CD8-positive, alpha-beta memory T cell (primary cell): Measurements from ENCODE around the gene DACH2. TPM values are rescaled to one million over a fixed set of nuclear protein-coding genes. Genes with fewer than 3 reads are reported as not detected.

Experiments used
- CTCF ChIA-PET: fragments of 350-600 bp; sonication (Branson Sonifier 250); formaldehyde crosslinking; loops from one replicate; lab custom pipeline; 2021; ENCODE audit warnings: antibody characterized with exemption; lab: Charles Lee
- POLR2A ChIA-PET: fragments of 350-600 bp; sonication (Branson Sonifier 250); formaldehyde crosslinking; loops from one replicate; lab custom pipeline; 2021; ENCODE audit warnings: antibody characterized with exemption; lab: Charles Lee
- DNase-seq, 5 donors: peaks; one replicate each; pipeline versions ENCODE4 v3.0.0 to v3.0.0-alpha.2; 2020 to 2022; ENCODE audit warnings: mixed read lengths in 1 of 5
- H3K27ac ChIP-seq: one replicate; pipeline ENCODE4 v1.7.0; 2013; ENCODE audit warnings: low read depth, mild to moderate bottlenecking, low read length, moderate library complexity
- H3K27me3 ChIP-seq: 2 replicates; pipeline ENCODE4 v1.7.0; 2013; ENCODE audit warnings: low read length, mild to moderate bottlenecking; ENCODE audit not compliant: insufficient read depth, poor library complexity, severe bottlenecking
- H3K36me3 ChIP-seq: 2 replicates; pipeline ENCODE4 v1.7.0; 2013; ENCODE audit warnings: mild to moderate bottlenecking, low read length, moderate library complexity; ENCODE audit not compliant: insufficient read depth
- H3K4me1 ChIP-seq: 2 replicates; pipeline ENCODE4 v1.7.0; 2013; ENCODE audit warnings: mild to moderate bottlenecking, low read length, moderate library complexity; ENCODE audit not compliant: insufficient read depth
- H3K4me3 ChIP-seq: 2 replicates; pipeline ENCODE4 v1.7.0; 2013; ENCODE audit warnings: mild to moderate bottlenecking, low read length
- H3K9me3 ChIP-seq: 2 replicates; pipeline ENCODE4 v1.7.0; 2013; ENCODE audit warnings: mild to moderate bottlenecking, low read length
- H3K27ac Mint-ChIP-seq, 8 donors: one replicate each; pipeline ENCODE4 v1.8.0; 2020 to 2021; ENCODE audit warnings: mixed read lengths in 8 of 8, mild to moderate bottlenecking in 6 of 8, inconsistent platforms in 3 of 8, moderate library complexity in 3 of 8
- H3K27me3 Mint-ChIP-seq, 2 donors: one replicate each; pipeline ENCODE4 v1.8.0; 2020 to 2021; ENCODE audit warnings: mixed read lengths in 2 of 2, mild to moderate bottlenecking in 1 of 2, moderate library complexity in 1 of 2
- H3K36me3 Mint-ChIP-seq, 3 donors: one replicate each; pipeline ENCODE4 v1.8.0; 2020 to 2021; ENCODE audit warnings: mixed read lengths in 3 of 3, inconsistent platforms in 1 of 3, mild to moderate bottlenecking in 1 of 3
- H3K4me1 Mint-ChIP-seq, 3 donors: one replicate each; pipeline ENCODE4 v1.8.0; 2020 to 2021; ENCODE audit warnings: mixed read lengths in 3 of 3, inconsistent platforms in 1 of 3, mild to moderate bottlenecking in 1 of 3
- H3K4me3 Mint-ChIP-seq, 7 donors: one replicate each; pipeline ENCODE4 v1.8.0; 2020 to 2021; ENCODE audit warnings: mixed read lengths in 7 of 7, mild to moderate bottlenecking in 6 of 7, moderate library complexity in 4 of 7, inconsistent platforms in 2 of 7
- H3K9me3 Mint-ChIP-seq, 5 donors: one replicate each; pipeline ENCODE4 v1.8.0; 2020 to 2022; ENCODE audit warnings: mixed read lengths in 5 of 5, mild to moderate bottlenecking in 3 of 5, moderate library complexity in 2 of 5, inconsistent platforms in 1 of 5
- polyA plus RNA-seq: library from polyadenylated mRNA; unstranded; fragments of 300-500 nt; fragmentation: Illumina TruSeq; gene quantifications from one replicate; pipeline ENCODE4 v1.2.3, GENCODE V29; 2021
- total RNA-seq, 2 experiments: library from RNA; stranded (reverse); gene quantifications; one replicate each; pipeline ENCODE4 v1.2.3, GENCODE V29; 2021

The DACH2 gene
- total and polyA plus RNA-seq, 3 experiments from 2014 or later: not detected

DNA sequence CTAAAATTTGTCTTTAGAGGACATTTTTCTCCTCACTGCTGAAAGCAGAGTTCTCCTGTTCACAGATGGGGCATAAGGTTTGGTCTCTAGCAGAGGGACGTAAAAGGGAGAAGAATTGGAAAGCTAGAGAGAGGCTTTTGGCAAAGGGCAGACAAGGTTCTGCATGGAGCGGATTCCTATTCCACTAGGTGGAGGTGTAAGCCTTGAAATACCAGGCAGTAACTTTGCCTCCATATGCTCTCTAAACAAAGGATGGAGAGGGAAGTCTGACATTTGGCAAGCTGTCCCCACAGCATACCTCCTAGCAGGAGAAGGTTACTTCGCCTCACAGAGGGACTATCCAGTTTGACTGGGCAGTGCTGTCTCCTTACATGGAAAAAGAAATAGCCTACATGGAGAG is 174.7 kb downstream of the DACH2 start:
- H3K27ac Mint-ChIP-seq: no peak overlapping the region
- H3K4me3 Mint-ChIP-seq: no peak overlapping the region
- CTCF ChIA-PET: no interaction called here
- no peaks in the 10 kb centered on the region for H3K9me3 ChIP-seq
- H3K9me3 Mint-ChIP-seq: peaks cover 7 to 30% (median 12%) of the 10 kb centered on the region in 5 donors
- no peak for DNase-seq
- no peaks in the 10 kb centered on the region for H3K4me1 Mint-ChIP-seq
- no peaks in the 10 kb centered on the region for H3K27me3 Mint-ChIP-seq
- no peaks in the 10 kb centered on the region for H3K27me3 ChIP-seq
- no peaks in the 10 kb centered on the region for H3K4me1 ChIP-seq
- H3K27ac ChIP-seq: no peak overlapping the region
- peaks cover 0 to 3% (median 0%) of the 10 kb centered on the region in 3 donors for H3K36me3 Mint-ChIP-seq
- H3K36me3 ChIP-seq: no peaks in the 10 kb centered on the region
- POLR2A ChIA-PET: no interaction called here
- no peak overlapping the region for H3K4me3 ChIP-seq

- Mint-ChIP-seq H3K27me3 (no peaks in the 10 kb centered on the region), H3K9me3 (peaks cover 0 to 3% (median 0%) of the 10 kb centered on the region in 5 donors), H3K27ac (no peak overlapping the region), H3K4me3 (no peak overlapping the region), H3K4me1 (no peaks in the 10 kb centered on the region), H3K36me3 (no peaks in the 10 kb centered on the region)
- H3K27ac ChIP-seq: no peak overlapping the region
- no peak for DNase-seq
- H3K4me1 ChIP-seq: no peaks in the 10 kb centered on the region
- H3K9me3 ChIP-seq: no peaks in the 10 kb centered on the region
- no peaks in the 10 kb centered on the region for H3K36me3 ChIP-seq
- ChIA-PET CTCF (no interaction called here), POLR2A (no interaction called here)
- H3K4me3 ChIP-seq: no peak overlapping the region
- H3K27me3 ChIP-seq: no peaks in the 10 kb centered on the region
Measured at GRCh38 chrX:86329174-86329573, 180.9 kb downstream of the DACH2 start.

- no peaks in the 10 kb centered on the region for H3K36me3 Mint-ChIP-seq
- H3K4me1 Mint-ChIP-seq: no peaks in the 10 kb centered on the region
- H3K27ac ChIP-seq: no peak overlapping the region
- H3K36me3 ChIP-seq: no peaks in the 10 kb centered on the region
- CTCF ChIA-PET: no interaction called here
- no peaks in the 10 kb centered on the region for H3K27me3 Mint-ChIP-seq
- H3K9me3 ChIP-seq: no peaks in the 10 kb centered on the region
- DNase-seq: no peak
- POLR2A ChIA-PET: no interaction called here
- no peaks in the 10 kb centered on the region for H3K27me3 ChIP-seq
- H3K4me3 ChIP-seq: no peak overlapping the region
- H3K9me3 Mint-ChIP-seq: peaks cover 0 to 5% (median 0%) of the 10 kb centered on the region in 5 donors
- no peak overlapping the region for H3K27ac Mint-ChIP-seq
- H3K4me3 Mint-ChIP-seq: no peak overlapping the region
- no peaks in the 10 kb centered on the region for H3K4me1 ChIP-seq
Measured at GRCh38 chrX:86348669-86349068, 200.4 kb downstream of the DACH2 start.

- H3K27me3 ChIP-seq: no peaks in the 10 kb centered on the region
- no peak overlapping the region for H3K27ac Mint-ChIP-seq
- peaks cover 0 to 5% (median 0%) of the 10 kb centered on the region in 5 donors for H3K9me3 Mint-ChIP-seq
- CTCF ChIA-PET: no interaction called here
- H3K4me1 Mint-ChIP-seq: no peaks in the 10 kb centered on the region
- H3K4me3 Mint-ChIP-seq: no peak overlapping the region
- H3K27me3 Mint-ChIP-seq: no peaks in the 10 kb centered on the region
- no peak overlapping the region for H3K4me3 ChIP-seq
- H3K27ac ChIP-seq: no peak overlapping the region
- no peaks in the 10 kb centered on the region for H3K36me3 ChIP-seq
- no peaks in the 10 kb centered on the region for H3K36me3 Mint-ChIP-seq
- H3K4me1 ChIP-seq: no peaks in the 10 kb centered on the region
- no peaks in the 10 kb centered on the region for H3K9me3 ChIP-seq
- POLR2A ChIA-PET: no interaction called here
- no peak for DNase-seq
Measured at GRCh38 chrX:86349115-86349514, 200.9 kb downstream of the DACH2 start.

GRCh38 chrX:86369847-86370630 is 221.8 kb downstream of the DACH2 start:
- H3K9me3 Mint-ChIP-seq: peaks cover 0 to 2% (median 0%) of the 10 kb centered on the region in 5 donors
- no peaks in the 10 kb centered on the region for H3K9me3 ChIP-seq
- H3K4me1 Mint-ChIP-seq: no peaks in the 10 kb centered on the region
- no peaks in the 10 kb centered on the region for H3K4me1 ChIP-seq
- H3K4me3 Mint-ChIP-seq: no peak overlapping the region
- ChIA-PET CTCF (no interaction called here), POLR2A (no interaction called here)
- H3K4me3 ChIP-seq: no peak overlapping the region
- H3K36me3 ChIP-seq: no peaks in the 10 kb centered on the region
- no peak overlapping the region for H3K27ac ChIP-seq
- peaks cover 0 to 1% of the 10 kb centered on the region in 2 donors for H3K27me3 Mint-ChIP-seq
- DNase-seq: no peak
- H3K36me3 Mint-ChIP-seq: no peaks in the 10 kb centered on the region
- no peak overlapping the region for H3K27ac Mint-ChIP-seq
- no peaks in the 10 kb centered on the region for H3K27me3 ChIP-seq

DNA sequence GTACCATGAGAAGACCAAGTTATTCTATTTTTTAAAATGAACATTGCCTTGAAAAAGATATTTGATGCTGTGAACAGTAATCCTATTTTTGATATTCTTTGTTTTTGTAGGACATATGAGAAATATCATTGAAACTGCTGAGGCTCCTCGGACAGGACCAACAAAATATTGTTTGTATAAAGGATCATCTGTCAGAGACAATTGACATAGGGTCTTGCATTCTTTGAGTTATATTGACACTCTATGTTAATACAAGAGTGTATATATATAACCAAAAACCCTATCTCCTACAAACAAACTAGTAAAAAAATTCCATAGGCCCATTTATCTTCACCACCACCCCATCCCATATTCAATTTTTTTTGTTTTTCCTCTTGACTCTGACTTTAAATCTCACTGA is 222.7 kb downstream of the DACH2 start:
- no peak overlapping the region for H3K4me3 ChIP-seq
- no peaks in the 10 kb centered on the region for H3K9me3 ChIP-seq
- no peak overlapping the region for H3K27ac ChIP-seq
- H3K27me3 ChIP-seq: no peaks in the 10 kb centered on the region
- Mint-ChIP-seq H3K27ac (no peak overlapping the region), H3K36me3 (no peaks in the 10 kb centered on the region), H3K4me1 (no peaks in the 10 kb centered on the region), H3K27me3 (no peaks in the 10 kb centered on the region), H3K9me3 (peaks cover 0 to 2% (median 0%) of the 10 kb centered on the region in 5 donors), H3K4me3 (no peak overlapping the region)
- no peak for DNase-seq
- POLR2A ChIA-PET: no interaction called here
- CTCF ChIA-PET: no interaction called here
- H3K36me3 ChIP-seq: no peaks in the 10 kb centered on the region
- H3K4me1 ChIP-seq: no peaks in the 10 kb centered on the region

DNA sequence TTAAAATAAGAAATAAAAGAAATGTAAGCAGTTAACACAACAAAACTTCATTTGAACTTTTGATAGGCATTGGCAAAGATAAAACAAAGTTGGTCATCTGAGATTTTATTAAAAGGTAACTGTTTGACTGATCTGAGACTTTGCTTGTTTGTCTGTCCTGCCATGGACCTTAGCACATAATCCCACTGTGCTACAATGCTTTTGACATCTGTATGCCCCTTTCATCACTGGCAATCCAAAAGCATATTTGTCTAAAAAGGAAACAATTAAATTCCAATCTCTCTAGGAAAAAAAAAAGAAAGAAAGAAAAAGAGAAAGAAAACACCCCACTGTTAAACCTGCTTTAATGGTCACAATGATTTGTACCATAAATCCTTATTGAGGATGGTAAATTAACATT is 231.0 kb downstream of the DACH2 start:
- H3K9me3 ChIP-seq: no peaks in the 10 kb centered on the region
- Mint-ChIP-seq H3K4me1 (no peaks in the 10 kb centered on the region), H3K27ac (no peak overlapping the region), H3K4me3 (no peak overlapping the region), H3K36me3 (no peaks in the 10 kb centered on the region), H3K9me3 (no peaks in the 10 kb centered on the region), H3K27me3 (peaks cover 0 to 2% of the 10 kb centered on the region in 2 donors)
- DNase-seq: no peak
- no peaks in the 10 kb centered on the region for H3K4me1 ChIP-seq
- H3K27me3 ChIP-seq: no peaks in the 10 kb centered on the region
- POLR2A ChIA-PET: no interaction called here
- no peaks in the 10 kb centered on the region for H3K36me3 ChIP-seq
- CTCF ChIA-PET: no interaction called here
- H3K4me3 ChIP-seq: no peak overlapping the region
- H3K27ac ChIP-seq: no peak overlapping the region

DNA sequence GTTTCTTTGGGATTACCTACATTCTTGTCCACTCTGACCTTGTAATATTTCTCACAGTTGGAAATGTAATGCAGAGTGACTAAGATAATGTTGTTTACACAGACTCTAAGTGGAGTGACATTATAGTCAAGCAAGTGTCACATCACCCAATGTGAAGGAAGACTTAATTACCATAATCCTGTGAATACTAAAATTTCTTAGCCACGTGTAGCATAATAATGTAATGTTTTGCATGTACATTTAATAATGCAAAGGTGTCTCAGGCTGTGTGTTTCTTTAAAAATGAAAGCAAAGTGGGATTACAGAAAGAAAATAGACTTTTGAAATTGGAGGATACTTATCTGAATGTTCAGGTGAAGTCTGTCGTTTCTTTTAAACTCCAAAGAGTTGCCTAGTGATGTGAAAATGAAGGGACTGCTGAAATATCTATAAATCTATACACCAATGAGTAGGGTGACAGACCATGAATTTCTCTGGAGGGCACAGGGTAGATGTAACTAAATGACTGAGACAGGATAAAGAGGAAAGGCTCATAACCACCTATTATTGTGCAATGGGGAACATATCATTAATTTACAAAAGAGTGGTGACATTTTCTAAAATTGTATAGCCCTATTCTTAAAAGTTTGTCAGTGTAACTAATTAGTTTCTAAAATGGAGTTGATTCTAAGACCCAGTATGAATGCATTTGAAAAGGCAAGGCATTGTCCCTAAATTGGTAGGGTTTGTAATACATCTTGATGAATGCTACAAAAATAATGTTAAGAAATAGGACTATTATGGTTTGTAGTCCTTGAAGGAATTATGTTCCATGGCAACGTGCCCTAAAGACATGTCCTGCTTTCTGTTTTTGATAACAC is 235.7 kb downstream of the DACH2 start:
- CTCF ChIA-PET: no interaction called here

More for the DNA sequence above, 235.7 kb downstream of the DACH2 start:
- H3K27ac ChIP-seq: no peak overlapping the region
- no peaks in the 10 kb centered on the region for H3K4me1 ChIP-seq
- Mint-ChIP-seq H3K36me3 (no peaks in the 10 kb centered on the region), H3K27ac (no peak overlapping the region), H3K9me3 (no peaks in the 10 kb centered on the region), H3K27me3 (peaks cover 0 to 2% of the 10 kb centered on the region in 2 donors), H3K4me3 (no peak overlapping the region), H3K4me1 (no peaks in the 10 kb centered on the region)
- H3K9me3 ChIP-seq: no peaks in the 10 kb centered on the region
- POLR2A ChIA-PET: no interaction called here
- no peak overlapping the region for H3K4me3 ChIP-seq
- DNase-seq: no peak
- no peaks in the 10 kb centered on the region for H3K27me3 ChIP-seq
- no peaks in the 10 kb centered on the region for H3K36me3 ChIP-seq
